K562 (cell line): ENCODE results near the gene CNPY3.

Source experiments
- FOXK2 ChIP-seq, 2 experiments: fragments of 450-650 bp; IDR thresholded peaks in 1 of 2; conservative IDR thresholded peaks in 1 of 2; 2 replicates each; pipeline ENCODE4 v1.6.1; 2016; ENCODE audit warnings: low read depth in 2 of 2, mild to moderate bottlenecking in 1 of 2
- KAT7 ChIP-seq: sonication (generic); formaldehyde crosslinking; IDR thresholded peaks from 2 replicates; pipeline ENCODE4 v1.8.0; 2022; ENCODE audit warnings: missing genetic modification reagents, mild to moderate bottlenecking, borderline replicate concordance
- MEF2D ChIP-seq: conservative IDR thresholded peaks from 2 replicates; pipeline ENCODE4 v1.6.1; 2016; ENCODE audit warnings: low read depth, missing genetic modification characterization, missing compliant biosample characterization
- RCOR1 ChIP-seq, 2 experiments: IDR thresholded peaks; 2 replicates each; pipeline ENCODE4 v1.6.1; 2012; ENCODE audit warnings: low read depth in 2 of 2, low read length in 2 of 2, borderline replicate concordance in 1 of 2, improper control_type of control experiment in 1 of 2
- SMC3 ChIP-seq: conservative IDR thresholded peaks from 2 replicates; pipeline ENCODE4 v1.6.1; 2011; ENCODE audit warnings: low read depth, low read length, improper control_type of control experiment; ENCODE audit not compliant: insufficient read depth
- ZBTB49 ChIP-seq: sonication (generic); formaldehyde crosslinking; IDR thresholded peaks from 2 replicates; pipeline ENCODE4 v1.8.0; 2022; ENCODE audit warnings: missing genetic modification reagents, mild to moderate bottlenecking, borderline replicate concordance
- ZNF146 ChIP-seq: IDR thresholded peaks from one replicate; pipeline ENCODE4 v1.6.1; 2018; ENCODE audit warnings: missing compliant biosample characterization; ENCODE audit not compliant: unreplicated experiment
- ZNF639 ChIP-seq, 2 experiments: fragments of 200-800 bp in 1 of 2; sonication (Bioruptor generic) in 1 of 2; sonication (generic) in 1 of 2; formaldehyde crosslinking in 1 of 2; IDR thresholded peaks in 1 of 2; conservative IDR thresholded peaks in 1 of 2; 2 replicates each; pipeline versions ENCODE4 v1.5.0 to v1.6.1; 2016 to 2020; ENCODE audit warnings: missing compliant biosample characterization in 1 of 2, missing genetic modification characterization in 1 of 2, missing genetic modification reagents in 1 of 2
- TF ChIP-seq, protein P1 (sequence below), 2 experiments: fragments of 150-350 bp in 1 of 2; IDR thresholded peaks; 2 replicates each; pipeline ENCODE4 v1.6.1; 2012 to 2016; ENCODE audit warnings: low read depth in 2 of 2, low read length in 2 of 2, mild to moderate bottlenecking in 1 of 2, moderate library complexity in 1 of 2
- TF ChIP-seq, protein P2 (sequence below): fragments of 450-650 bp; IDR thresholded peaks from 2 replicates; pipeline ENCODE4 v1.6.1; 2016; ENCODE audit warnings: antibody characterized with exemption
- TF ChIP-seq, protein P3 (sequence below), 3 experiments: IDR thresholded peaks in 2 of 3; conservative IDR thresholded peaks in 1 of 3; 2 replicates each; pipeline ENCODE4 v1.5.1; 2011 to 2012; ENCODE audit warnings: low read length in 3 of 3, mild to moderate bottlenecking in 3 of 3, control low read depth in 2 of 3, improper control_type of control experiment in 1 of 3, inconsistent platforms in 1 of 3, low read depth in 1 of 3, mixed read lengths in 1 of 3, moderate library complexity in 1 of 3; ENCODE audit not compliant: insufficient read depth in 2 of 3
- TF ChIP-seq, protein P4 (sequence below): fragments of 250-450 bp; sonication (Bioruptor Pico); IDR thresholded peaks from 2 replicates; pipeline ENCODE4 v1.4.0; 2020; ENCODE audit warnings: mild to moderate bottlenecking, moderate library complexity, borderline replicate concordance
- TF ChIP-seq, protein P5 (sequence below): fragments of 450-650 bp; formaldehyde crosslinking; IDR thresholded peaks from 2 replicates; pipeline ENCODE4 v1.4.0; 2022; ENCODE audit warnings: missing genetic modification characterization

- no peak for TF ChIP-seq SMC3
- TF ChIP-seq, protein P1, sequence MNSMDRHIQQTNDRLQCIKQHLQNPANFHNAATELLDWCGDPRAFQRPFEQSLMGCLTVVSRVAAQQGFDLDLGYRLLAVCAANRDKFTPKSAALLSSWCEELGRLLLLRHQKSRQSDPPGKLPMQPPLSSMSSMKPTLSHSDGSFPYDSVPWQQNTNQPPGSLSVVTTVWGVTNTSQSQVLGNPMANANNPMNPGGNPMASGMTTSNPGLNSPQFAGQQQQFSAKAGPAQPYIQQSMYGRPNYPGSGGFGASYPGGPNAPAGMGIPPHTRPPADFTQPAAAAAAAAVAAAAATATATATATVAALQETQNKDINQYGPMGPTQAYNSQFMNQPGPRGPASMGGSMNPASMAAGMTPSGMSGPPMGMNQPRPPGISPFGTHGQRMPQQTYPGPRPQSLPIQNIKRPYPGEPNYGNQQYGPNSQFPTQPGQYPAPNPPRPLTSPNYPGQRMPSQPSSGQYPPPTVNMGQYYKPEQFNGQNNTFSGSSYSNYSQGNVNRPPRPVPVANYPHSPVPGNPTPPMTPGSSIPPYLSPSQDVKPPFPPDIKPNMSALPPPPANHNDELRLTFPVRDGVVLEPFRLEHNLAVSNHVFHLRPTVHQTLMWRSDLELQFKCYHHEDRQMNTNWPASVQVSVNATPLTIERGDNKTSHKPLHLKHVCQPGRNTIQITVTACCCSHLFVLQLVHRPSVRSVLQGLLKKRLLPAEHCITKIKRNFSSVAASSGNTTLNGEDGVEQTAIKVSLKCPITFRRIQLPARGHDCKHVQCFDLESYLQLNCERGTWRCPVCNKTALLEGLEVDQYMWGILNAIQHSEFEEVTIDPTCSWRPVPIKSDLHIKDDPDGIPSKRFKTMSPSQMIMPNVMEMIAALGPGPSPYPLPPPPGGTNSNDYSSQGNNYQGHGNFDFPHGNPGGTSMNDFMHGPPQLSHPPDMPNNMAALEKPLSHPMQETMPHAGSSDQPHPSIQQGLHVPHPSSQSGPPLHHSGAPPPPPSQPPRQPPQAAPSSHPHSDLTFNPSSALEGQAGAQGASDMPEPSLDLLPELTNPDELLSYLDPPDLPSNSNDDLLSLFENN (IDR thresholded peaks at IDR 0.05; ENCODE audit: low read depth in 2 of 2, low read length in 2 of 2) = no peak
- TF ChIP-seq KAT7 = no peak
- TF ChIP-seq, protein P2, sequence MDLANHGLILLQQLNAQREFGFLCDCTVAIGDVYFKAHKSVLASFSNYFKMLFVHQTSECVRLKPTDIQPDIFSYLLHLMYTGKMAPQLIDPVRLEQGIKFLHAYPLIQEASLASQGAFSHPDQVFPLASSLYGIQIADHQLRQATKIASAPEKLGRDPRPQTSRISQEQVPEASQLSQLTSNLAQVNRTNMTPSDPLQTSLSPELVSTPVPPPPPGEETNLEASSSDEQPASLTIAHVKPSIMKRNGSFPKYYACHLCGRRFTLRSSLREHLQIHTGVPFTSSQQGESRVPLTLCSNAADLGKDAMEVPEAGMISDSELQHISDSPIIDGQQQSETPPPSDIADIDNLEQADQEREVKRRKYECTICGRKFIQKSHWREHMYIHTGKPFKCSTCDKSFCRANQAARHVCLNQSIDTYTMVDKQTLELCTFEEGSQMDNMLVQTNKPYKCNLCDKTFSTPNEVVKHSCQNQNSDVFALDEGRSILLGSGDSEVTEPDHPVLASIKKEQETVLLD = no peak
- TF ChIP-seq, protein P3, sequence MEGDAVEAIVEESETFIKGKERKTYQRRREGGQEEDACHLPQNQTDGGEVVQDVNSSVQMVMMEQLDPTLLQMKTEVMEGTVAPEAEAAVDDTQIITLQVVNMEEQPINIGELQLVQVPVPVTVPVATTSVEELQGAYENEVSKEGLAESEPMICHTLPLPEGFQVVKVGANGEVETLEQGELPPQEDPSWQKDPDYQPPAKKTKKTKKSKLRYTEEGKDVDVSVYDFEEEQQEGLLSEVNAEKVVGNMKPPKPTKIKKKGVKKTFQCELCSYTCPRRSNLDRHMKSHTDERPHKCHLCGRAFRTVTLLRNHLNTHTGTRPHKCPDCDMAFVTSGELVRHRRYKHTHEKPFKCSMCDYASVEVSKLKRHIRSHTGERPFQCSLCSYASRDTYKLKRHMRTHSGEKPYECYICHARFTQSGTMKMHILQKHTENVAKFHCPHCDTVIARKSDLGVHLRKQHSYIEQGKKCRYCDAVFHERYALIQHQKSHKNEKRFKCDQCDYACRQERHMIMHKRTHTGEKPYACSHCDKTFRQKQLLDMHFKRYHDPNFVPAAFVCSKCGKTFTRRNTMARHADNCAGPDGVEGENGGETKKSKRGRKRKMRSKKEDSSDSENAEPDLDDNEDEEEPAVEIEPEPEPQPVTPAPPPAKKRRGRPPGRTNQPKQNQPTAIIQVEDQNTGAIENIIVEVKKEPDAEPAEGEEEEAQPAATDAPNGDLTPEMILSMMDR (IDR thresholded peaks at IDR 0.05 in 2 of 3, conservative IDR thresholded peaks at IDR 0.05 in 1 of 3; ENCODE audit: insufficient read depth in 2 of 3, low read depth in 1 of 3, low read length in 3 of 3) = no peak
- TF ChIP-seq, protein P4, sequence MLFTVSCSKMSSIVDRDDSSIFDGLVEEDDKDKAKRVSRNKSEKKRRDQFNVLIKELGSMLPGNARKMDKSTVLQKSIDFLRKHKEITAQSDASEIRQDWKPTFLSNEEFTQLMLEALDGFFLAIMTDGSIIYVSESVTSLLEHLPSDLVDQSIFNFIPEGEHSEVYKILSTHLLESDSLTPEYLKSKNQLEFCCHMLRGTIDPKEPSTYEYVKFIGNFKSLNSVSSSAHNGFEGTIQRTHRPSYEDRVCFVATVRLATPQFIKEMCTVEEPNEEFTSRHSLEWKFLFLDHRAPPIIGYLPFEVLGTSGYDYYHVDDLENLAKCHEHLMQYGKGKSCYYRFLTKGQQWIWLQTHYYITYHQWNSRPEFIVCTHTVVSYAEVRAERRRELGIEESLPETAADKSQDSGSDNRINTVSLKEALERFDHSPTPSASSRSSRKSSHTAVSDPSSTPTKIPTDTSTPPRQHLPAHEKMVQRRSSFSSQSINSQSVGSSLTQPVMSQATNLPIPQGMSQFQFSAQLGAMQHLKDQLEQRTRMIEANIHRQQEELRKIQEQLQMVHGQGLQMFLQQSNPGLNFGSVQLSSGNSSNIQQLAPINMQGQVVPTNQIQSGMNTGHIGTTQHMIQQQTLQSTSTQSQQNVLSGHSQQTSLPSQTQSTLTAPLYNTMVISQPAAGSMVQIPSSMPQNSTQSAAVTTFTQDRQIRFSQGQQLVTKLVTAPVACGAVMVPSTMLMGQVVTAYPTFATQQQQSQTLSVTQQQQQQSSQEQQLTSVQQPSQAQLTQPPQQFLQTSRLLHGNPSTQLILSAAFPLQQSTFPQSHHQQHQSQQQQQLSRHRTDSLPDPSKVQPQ (CRISPR knock-in tag) = no peak
- TF ChIP-seq, protein P5, sequence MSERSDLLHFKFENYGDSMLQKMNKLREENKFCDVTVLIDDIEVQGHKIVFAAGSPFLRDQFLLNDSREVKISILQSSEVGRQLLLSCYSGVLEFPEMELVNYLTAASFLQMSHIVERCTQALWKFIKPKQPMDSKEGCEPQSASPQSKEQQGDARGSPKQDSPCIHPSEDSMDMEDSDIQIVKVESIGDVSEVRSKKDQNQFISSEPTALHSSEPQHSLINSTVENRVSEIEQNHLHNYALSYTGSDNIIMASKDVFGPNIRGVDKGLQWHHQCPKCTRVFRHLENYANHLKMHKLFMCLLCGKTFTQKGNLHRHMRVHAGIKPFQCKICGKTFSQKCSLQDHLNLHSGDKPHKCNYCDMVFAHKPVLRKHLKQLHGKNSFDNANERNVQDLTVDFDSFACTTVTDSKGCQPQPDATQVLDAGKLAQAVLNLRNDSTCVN (CRISPR knock-in tag) = no peak
- no peak for TF ChIP-seq FOXK2 (conservative IDR thresholded peaks at IDR 0.05 in 1 of 2, IDR thresholded peaks at IDR 0.05 in 1 of 2; ENCODE audit: low read depth in 2 of 2)
- TF ChIP-seq ZNF146 (CRISPR knock-in tag) = no peak
- no peak for TF ChIP-seq MEF2D (tag)
- TF ChIP-seq ZBTB49 (CRISPR knock-in tag) = no peak
- TF ChIP-seq RCOR1 (IDR thresholded peaks at IDR 0.05; ENCODE audit: borderline replicate concordance in 1 of 2, low read depth in 2 of 2, low read length in 2 of 2) = no peak
- TF ChIP-seq ZNF639 (CRISPR knock-in tag; conservative IDR thresholded peaks at IDR 0.05 in 1 of 2, IDR thresholded peaks at IDR 0.05 in 1 of 2) = no peak
Measured at GRCh38 chr6:42885702-42886101, 43.6 kb upstream of the CNPY3 start.
